Retinal pigment epithelial cell (primary cell): ENCODE results near the gene RILPL1.
"Not testable (repeated sequence)": the region's sequence is repeated elsewhere in the genome, so short reads cannot be mapped to it uniquely, and the experiment has no call there.

ENCODE experiments used
- DNase-seq: peaks from one replicate; pipeline ENCODE4 v3.0.0-alpha.2; 2010; ENCODE audit warnings: low read depth
- H3K4me3 ChIP-seq: 2 replicates; pipeline ENCODE4 v1.5.1; 2011; ENCODE audit warnings: mild to moderate bottlenecking, low read length, control low read depth, moderate library complexity
- TF ChIP-seq, protein P1 (sequence below): conservative IDR thresholded peaks from 2 replicates; pipeline ENCODE4 v1.5.1; 2011; ENCODE audit warnings: low read depth, low read length, control low read depth, inconsistent platforms

RILPL1 gene

DNA sequence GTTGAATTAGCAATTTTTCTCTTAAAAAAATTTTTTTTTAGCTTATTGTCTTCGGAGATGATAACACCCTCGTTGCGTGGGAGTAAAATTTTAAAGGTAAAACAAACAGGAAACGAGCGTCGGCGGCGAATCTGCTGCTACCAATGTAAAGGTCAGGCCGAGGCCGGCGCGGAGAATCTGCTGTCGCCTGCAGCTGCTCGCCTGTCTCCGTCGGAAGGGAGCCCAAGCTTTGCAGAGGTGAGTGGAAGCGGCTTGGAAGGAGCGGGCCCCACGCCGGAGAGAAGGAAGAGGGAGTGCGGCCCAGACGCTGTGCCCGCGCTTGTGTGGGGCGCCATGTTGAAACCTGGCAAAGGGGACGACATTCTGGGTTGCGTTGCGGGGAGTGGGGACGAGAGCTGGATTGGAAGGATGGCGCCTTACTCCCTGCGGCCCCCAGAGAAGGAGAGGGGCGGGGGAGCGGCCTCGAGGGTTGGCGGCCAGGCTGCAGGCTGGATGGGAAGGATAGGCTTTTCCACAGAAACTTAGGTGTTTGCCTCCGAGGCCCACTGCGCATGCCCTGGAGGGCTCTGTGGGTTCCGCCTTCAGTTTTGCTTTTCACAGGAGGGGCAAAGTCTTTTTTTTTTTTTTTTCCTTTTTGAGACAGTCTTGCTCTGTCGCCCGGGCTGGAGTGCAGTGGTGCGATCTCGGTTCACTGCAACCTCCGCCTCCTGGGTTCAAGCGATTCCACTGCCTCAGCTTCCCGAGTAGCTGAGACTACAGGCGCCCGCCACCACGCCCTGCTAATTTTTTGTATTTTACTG, 75.3 kb downstream of the RILPL1 start, which contains the start of gene SNRNP35:
Gene SNRNP35, plus strand, starts transcription at position 160 of the 800 bp plus-strand sequence. CDS start 7,402 bp downstream, outside the sequence.
- H3K4me3 ChIP-seq = peak within 1 kb of the TSS; percentile 87
- TF ChIP-seq, protein P1, sequence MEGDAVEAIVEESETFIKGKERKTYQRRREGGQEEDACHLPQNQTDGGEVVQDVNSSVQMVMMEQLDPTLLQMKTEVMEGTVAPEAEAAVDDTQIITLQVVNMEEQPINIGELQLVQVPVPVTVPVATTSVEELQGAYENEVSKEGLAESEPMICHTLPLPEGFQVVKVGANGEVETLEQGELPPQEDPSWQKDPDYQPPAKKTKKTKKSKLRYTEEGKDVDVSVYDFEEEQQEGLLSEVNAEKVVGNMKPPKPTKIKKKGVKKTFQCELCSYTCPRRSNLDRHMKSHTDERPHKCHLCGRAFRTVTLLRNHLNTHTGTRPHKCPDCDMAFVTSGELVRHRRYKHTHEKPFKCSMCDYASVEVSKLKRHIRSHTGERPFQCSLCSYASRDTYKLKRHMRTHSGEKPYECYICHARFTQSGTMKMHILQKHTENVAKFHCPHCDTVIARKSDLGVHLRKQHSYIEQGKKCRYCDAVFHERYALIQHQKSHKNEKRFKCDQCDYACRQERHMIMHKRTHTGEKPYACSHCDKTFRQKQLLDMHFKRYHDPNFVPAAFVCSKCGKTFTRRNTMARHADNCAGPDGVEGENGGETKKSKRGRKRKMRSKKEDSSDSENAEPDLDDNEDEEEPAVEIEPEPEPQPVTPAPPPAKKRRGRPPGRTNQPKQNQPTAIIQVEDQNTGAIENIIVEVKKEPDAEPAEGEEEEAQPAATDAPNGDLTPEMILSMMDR = no peak
- DNase-seq = peak; percentile 39

DNA sequence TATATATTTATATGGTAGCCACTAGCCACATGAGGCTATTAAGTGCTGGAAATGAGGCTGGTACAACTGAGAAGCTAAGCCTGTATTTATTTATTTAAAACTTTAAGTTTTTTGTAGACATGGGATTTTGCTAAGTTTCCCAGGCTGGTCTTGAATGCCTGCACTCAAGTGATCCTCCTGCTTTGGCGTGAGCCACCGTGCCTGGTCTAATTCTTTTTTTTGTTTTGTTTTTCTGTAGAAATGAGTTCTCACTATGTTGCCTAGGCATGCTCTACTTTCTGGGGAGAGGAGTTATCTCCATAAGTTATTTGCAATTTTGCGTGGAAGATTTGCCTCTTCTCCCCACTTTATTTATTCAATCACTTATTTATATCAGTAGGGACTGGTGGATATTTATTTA, 80.4 kb downstream of the RILPL1 start:
- TF ChIP-seq, protein P1 = no peak
- DNase-seq = no peak
- no peak overlapping the region for H3K4me3 ChIP-seq

- DNase-seq, H3K4me3 ChIP-seq: not testable (repeated sequence)
These were observed 81.3 kb downstream of the RILPL1 start for GRCh38 chr12:123452276-123452550.

GRCh38 chr12:123450636-123451035, 82.9 kb downstream of the RILPL1 start:
- no peak for DNase-seq
- H3K4me3 ChIP-seq = no peak overlapping the region
- TF ChIP-seq, protein P1 = no peak

DNA sequence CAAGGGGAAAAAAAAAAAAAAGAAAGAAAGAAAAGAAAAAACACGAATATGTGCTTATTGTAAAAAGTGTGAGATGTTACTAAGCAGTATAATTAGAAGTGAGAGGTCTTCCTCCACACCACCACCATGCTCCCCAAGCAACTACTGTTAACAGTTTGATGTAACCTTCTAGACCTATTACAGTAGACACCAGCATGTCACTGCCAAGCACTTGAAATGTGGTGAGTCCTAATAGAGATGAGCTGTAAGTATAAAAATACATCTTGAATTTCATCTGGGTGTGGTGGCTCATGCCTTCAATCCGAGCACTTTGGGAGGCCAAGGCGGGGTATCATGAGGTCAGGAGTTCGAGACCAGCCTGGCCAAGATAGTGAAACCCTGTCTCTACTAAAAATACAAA, 83.7 kb downstream of the RILPL1 start:
- TF ChIP-seq, protein P1 = no peak
- no peak overlapping the region for H3K4me3 ChIP-seq
- no peak for DNase-seq

DNA sequence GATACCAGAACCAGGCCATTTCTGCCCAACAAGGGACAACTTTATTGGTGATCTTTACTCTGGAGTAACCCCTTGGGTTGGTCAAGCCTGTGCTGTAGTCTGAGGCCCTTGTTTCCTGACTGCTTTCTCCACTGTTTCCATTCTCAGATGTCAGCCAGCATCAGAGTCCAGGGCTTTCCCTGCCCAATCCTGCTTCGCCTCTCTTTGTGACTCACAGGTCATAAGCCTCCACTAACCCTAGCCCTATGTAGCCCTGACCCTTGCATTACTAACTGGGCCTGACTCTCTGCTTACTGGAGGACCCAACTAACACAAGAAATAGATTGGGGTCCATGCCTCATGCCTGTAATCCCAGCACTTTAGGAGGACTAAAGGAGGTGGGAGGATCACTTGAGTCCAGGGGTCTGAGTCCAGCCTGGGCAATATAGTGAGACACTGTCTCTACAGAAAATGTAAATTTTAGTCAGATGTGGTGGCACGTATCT, 84.2 kb downstream of the RILPL1 start:
- TF ChIP-seq, protein P1 = no peak
- H3K4me3 ChIP-seq = no peak overlapping the region
- DNase-seq = no peak

DNA sequence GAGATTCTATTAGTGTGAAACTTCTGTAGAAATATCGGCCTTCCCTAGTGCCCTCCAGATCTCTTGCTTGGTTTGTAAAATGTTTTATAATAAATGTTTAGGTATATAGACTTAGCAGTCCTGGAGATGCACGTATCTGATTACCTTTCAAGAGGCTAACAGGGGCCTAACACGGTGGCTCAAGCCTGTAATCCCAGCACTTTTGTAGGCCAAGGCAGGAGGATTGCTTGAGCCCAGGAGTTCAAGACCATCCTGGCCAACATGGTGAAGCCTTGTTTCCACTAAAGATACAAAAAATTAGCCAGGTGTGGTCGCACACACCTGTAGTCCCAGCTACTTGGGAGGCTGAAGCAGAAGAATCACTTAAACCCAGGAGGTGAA, 87.2 kb downstream of the RILPL1 start:
- TF ChIP-seq, protein P1 = no peak
- no peak for DNase-seq
- no peak overlapping the region for H3K4me3 ChIP-seq
